HEK293 (cell line): ENCODE results near the gene EMD.

Source experiments
- CTCF ChIA-PET: fragments of 350-600 bp; formaldehyde crosslinking; extraction: SDS; loops from one replicate; lab custom pipeline; 2021; ENCODE audit warnings: antibody characterized with exemption; lab: Yijun Ruan, JAX
- POLR2A ChIA-PET: fragments of 300-600 bp; formaldehyde crosslinking; extraction: SDS; loops from one replicate; lab custom pipeline; 2020; ENCODE audit warnings: antibody characterized with exemption, inconsistent platforms; lab: Yijun Ruan, JAX
- H3K27ac ChIP-seq: fragments of 200-500 bp; sonication (Bioruptor generic); 2 replicates; pipeline ENCODE4 v1.5.1; 2014; ENCODE audit warnings: low read depth, low read length, control low read depth, inconsistent platforms; ENCODE audit errors: extremely low read depth
- H3K36me3 ChIP-seq, 2 experiments: fragments of 200-500 bp in 1 of 2; sonication (Bioruptor generic) in 1 of 2; 1 replicate in 1 of 2; 2 replicates in 1 of 2; pipeline ENCODE4 v1.5.1; 2014 to 2017; ENCODE audit warnings: inconsistent platforms in 2 of 2, low read length in 2 of 2; ENCODE audit not compliant: control insufficient read depth in 2 of 2, insufficient read depth in 1 of 2
- H3K4me1 ChIP-seq: fragments of 200-500 bp; sonication (Bioruptor generic); 2 replicates; pipeline ENCODE4 v1.5.1; 2014; ENCODE audit warnings: mild to moderate bottlenecking, low read length, inconsistent platforms; ENCODE audit not compliant: control insufficient read depth, insufficient read depth
- H3K4me3 ChIP-seq: 2 replicates; pipeline ENCODE4 v1.5.1; 2011; ENCODE audit warnings: low read depth, mild to moderate bottlenecking, control low read depth, low read length, moderate library complexity
- H3K9me3 ChIP-seq: fragments of 200-500 bp; sonication (Bioruptor generic); 2 replicates; pipeline ENCODE4 v1.5.1; 2014; ENCODE audit warnings: low read depth, low read length, inconsistent platforms; ENCODE audit not compliant: control insufficient read depth, insufficient read depth
- AEBP2 ChIP-seq: fragments of 450-650 bp; formaldehyde crosslinking; IDR thresholded peaks from 2 replicates; pipeline ENCODE4 v1.5.1; 2016; ENCODE audit warnings: missing biosample characterization, missing genetic modification characterization, borderline replicate concordance
- ATF2 ChIP-seq: fragments of 450-650 bp; formaldehyde crosslinking; IDR thresholded peaks from 2 replicates; pipeline ENCODE4 v1.5.1; 2016; ENCODE audit warnings: missing biosample characterization, missing genetic modification characterization, low read depth
- EGR2 ChIP-seq: fragments of 450-650 bp; formaldehyde crosslinking; IDR thresholded peaks from 2 replicates; pipeline ENCODE4 v1.5.1; 2016; ENCODE audit warnings: low read depth, missing biosample characterization, missing genetic modification characterization
- GLIS1 ChIP-seq: fragments of 450-650 bp; formaldehyde crosslinking; IDR thresholded peaks from 2 replicates; pipeline ENCODE4 v1.5.1; 2016; ENCODE audit warnings: missing biosample characterization, missing genetic modification characterization
- GLIS2 ChIP-seq: fragments of 450-650 bp; formaldehyde crosslinking; IDR thresholded peaks from 2 replicates; pipeline ENCODE4 v1.5.1; 2016; ENCODE audit warnings: missing biosample characterization, missing genetic modification characterization
- HOXA7 ChIP-seq: sonication (generic); formaldehyde crosslinking; IDR thresholded peaks from 2 replicates; pipeline ENCODE4 v1.8.1; 2022; ENCODE audit warnings: missing genetic modification reagents, borderline replicate concordance
- YY2 ChIP-seq: fragments of 450-650 bp; formaldehyde crosslinking; IDR thresholded peaks from 2 replicates; pipeline ENCODE4 v1.5.1; 2016; ENCODE audit warnings: missing biosample characterization, missing genetic modification characterization
- ZBTB8A ChIP-seq: fragments of 450-650 bp; formaldehyde crosslinking; IDR thresholded peaks from 2 replicates; pipeline ENCODE4 v1.5.1; 2016; ENCODE audit warnings: missing biosample characterization, missing genetic modification characterization
- ZNF121 ChIP-seq: fragments of 450-650 bp; formaldehyde crosslinking; IDR thresholded peaks from 2 replicates; pipeline ENCODE4 v1.5.1; 2016; ENCODE audit warnings: missing biosample characterization, missing genetic modification characterization
- ZNF211 ChIP-seq: fragments of 450-650 bp; formaldehyde crosslinking; IDR thresholded peaks from 2 replicates; pipeline ENCODE4 v1.5.1; 2016; ENCODE audit warnings: low read depth, missing biosample characterization, missing genetic modification characterization
- ZNF214 ChIP-seq: fragments of 450-650 bp; formaldehyde crosslinking; IDR thresholded peaks from 2 replicates; pipeline ENCODE4 v1.5.1; 2017; ENCODE audit warnings: missing biosample characterization, mild to moderate bottlenecking, missing genetic modification characterization, borderline replicate concordance
- ZNF221 ChIP-seq: fragments of 450-650 bp; formaldehyde crosslinking; IDR thresholded peaks from 2 replicates; pipeline ENCODE4 v1.5.1; 2017; ENCODE audit warnings: missing biosample characterization, missing genetic modification characterization, borderline replicate concordance
- ZNF37A ChIP-seq: fragments of 450-650 bp; IDR thresholded peaks from 2 replicates; pipeline ENCODE4 v1.5.1; 2018; ENCODE audit warnings: missing biosample characterization, missing genetic modification characterization
- ZNF600 ChIP-seq: fragments of 450-650 bp; formaldehyde crosslinking; IDR thresholded peaks from 2 replicates; pipeline ENCODE4 v1.5.1; 2016; ENCODE audit warnings: missing biosample characterization, missing genetic modification characterization
- ZNF645 ChIP-seq: fragments of 450-650 bp; formaldehyde crosslinking; IDR thresholded peaks from 2 replicates; pipeline ENCODE4; 2016; ENCODE audit warnings: missing biosample characterization, missing genetic modification characterization
- ZSCAN18 ChIP-seq: fragments of 450-650 bp; formaldehyde crosslinking; IDR thresholded peaks from 2 replicates; pipeline ENCODE4 v1.5.1; 2016; ENCODE audit warnings: missing biosample characterization, missing genetic modification characterization

The EMD gene

GRCh38 chrX:154355776-154356140 lies 23.3 kb upstream of the EMD start:
- TF ChIP-seq GLIS1 (tag by site-specific recombination) (peak; percentile 74), GLIS2 (tag by site-specific recombination) (peak; percentile 25; the same call in 1 of the 2 replicates), ZNF600 (peak; percentile 56; the same call in 1 of the 2 replicates), ZNF645 (tag by site-specific recombination) (no peak)
- no peak overlapping the region for H3K27ac ChIP-seq
- ChIA-PET POLR2A (interaction anchor here (0.7 to 1.5 kb wide), 4 partner anchors 8 to 135 kb away, joined by 3 to 7 read pairs (median 3); partner anchors contain the start of gene SLC10A3), CTCF (no interaction called here)
- no peaks in the 10 kb centered on the region for H3K4me1 ChIP-seq
- peaks cover 3 to 100% of the 10 kb centered on the region in 2 experiments; a peak in 2 of 3 replicates for H3K36me3 ChIP-seq
- no peak overlapping the region for H3K4me3 ChIP-seq
- no peaks in the 10 kb centered on the region for H3K9me3 ChIP-seq

- H3K4me1 ChIP-seq: no peaks in the 10 kb centered on the region
- H3K36me3 ChIP-seq: peaks cover 6 to 98% of the 10 kb centered on the region in 2 experiments; a peak in 2 of 3 replicates
- H3K27ac ChIP-seq: no peak overlapping the region
- no peak overlapping the region for H3K4me3 ChIP-seq
- ChIA-PET CTCF (no interaction called here), POLR2A (interaction anchor here (3.0 to 3.4 kb wide), 2 partner anchors 7 to 13 kb away, joined by 12 to 26 read pairs; no protein-coding TSS in a partner anchor)
- no peaks in the 10 kb centered on the region for H3K9me3 ChIP-seq
- TF ChIP-seq ZNF211 (no peak), ZSCAN18 (tag by site-specific recombination) (no peak), ZNF645 (tag by site-specific recombination) (no peak), ZNF214 (tag by site-specific recombination) (no peak)
These were observed 22.5 kb upstream of the EMD start for GRCh38 chrX:154356596-154356995.

- H3K27ac ChIP-seq: no peak overlapping the region
- CTCF ChIA-PET: no interaction called here
- H3K4me3 ChIP-seq: no peak overlapping the region
- TF ChIP-seq EGR2: 0 out of 2 replicates have a peak, but pooled peaks have one; percentile 23
- TF ChIP-seq ZBTB8A (tag by site-specific recombination): no peak
- TF ChIP-seq ZNF121 (tag by site-specific recombination): no peak
- TF ChIP-seq YY2 (tag by site-specific recombination): no peak
- H3K9me3 ChIP-seq: no peaks in the 10 kb centered on the region
- no peaks in the 10 kb centered on the region for H3K4me1 ChIP-seq
- H3K36me3 ChIP-seq: peaks cover 8 to 98% of the 10 kb centered on the region in 2 experiments; a peak in 2 of 3 replicates
- POLR2A ChIA-PET: interaction anchor here (3.0 to 3.4 kb wide), 2 partner anchors 8 to 12 kb away, joined by 12 to 26 read pairs; no protein-coding TSS in a partner anchor
These were observed 21.9 kb upstream of the EMD start for GRCh38 chrX:154357205-154357604.

- TF ChIP-seq ZNF221 (tag by site-specific recombination) (no peak), ATF2 (tag by site-specific recombination) (no peak), ZBTB8A (tag by site-specific recombination) (no peak), AEBP2 (tag by site-specific recombination) (no peak), HOXA7 (no peak), ZNF37A (tag by site-specific recombination) (no peak)
- peaks cover 11 to 98% of the 10 kb centered on the region in 2 experiments; a peak in 2 of 3 replicates for H3K36me3 ChIP-seq
These were observed 21.1 kb upstream of the EMD start for GRCh38 chrX:154358011-154358410.

More at GRCh38 chrX:154358011-154358410, 21.1 kb upstream of the EMD start:
- H3K9me3 ChIP-seq: no peaks in the 10 kb centered on the region
- POLR2A ChIA-PET: interaction anchor here (1.6 to 3.4 kb wide), 3 partner anchors 9 to 33 kb away, joined by 3 to 26 read pairs (median 12); no protein-coding TSS in a partner anchor
- no peak overlapping the region for H3K27ac ChIP-seq
- no peak overlapping the region for H3K4me3 ChIP-seq
- CTCF ChIA-PET: interaction anchor here (0.6 kb wide), 1 partner anchor 170 kb away, joined by 3 read pairs; no protein-coding TSS in a partner anchor
- H3K4me1 ChIP-seq: no peaks in the 10 kb centered on the region
